SK-N-SH (cell line): ENCODE measurements around the gene ARMCX1.

Experiments
- EP300 ChIP-seq, 2 experiments: IDR thresholded peaks; 2 replicates each; pipeline versions ENCODE4 v1.4.0 to v1.6.1; 2012; ENCODE audit warnings: borderline replicate concordance in 1 of 2, low read depth in 1 of 2, low read length in 1 of 2
- IRF3 ChIP-seq: fragments of 150-350 bp; IDR thresholded peaks from 2 replicates; pipeline ENCODE4 v1.6.1; 2016; ENCODE audit warnings: mild to moderate bottlenecking, low read depth, low read length
- MAX ChIP-seq: IDR thresholded peaks from 2 replicates; pipeline ENCODE4 v1.4.0; 2012; ENCODE audit warnings: low read depth
- POLR2AphosphoS5 ChIP-seq: IDR thresholded peaks from 2 replicates; pipeline ENCODE4 v1.6.1; 2012; ENCODE audit warnings: low read depth, low read length
- SIN3A ChIP-seq: IDR thresholded peaks from 2 replicates; pipeline ENCODE4 v1.6.1; 2012; ENCODE audit warnings: low read depth, mild to moderate bottlenecking, low read length, moderate library complexity, borderline replicate concordance
- SMC3 ChIP-seq: IDR thresholded peaks from 2 replicates; pipeline ENCODE4 v1.6.1; 2012; ENCODE audit warnings: low read depth, low read length, improper control_type of control experiment
- TF ChIP-seq, protein P1 (sequence below): fragments of 200-600 bp; sonication (generic); IDR thresholded peaks from 2 replicates; pipeline ENCODE4 v1.6.1; 2017; ENCODE audit warnings: antibody characterized with exemption, mild to moderate bottlenecking, moderate library complexity

- TF ChIP-seq, protein P1, sequence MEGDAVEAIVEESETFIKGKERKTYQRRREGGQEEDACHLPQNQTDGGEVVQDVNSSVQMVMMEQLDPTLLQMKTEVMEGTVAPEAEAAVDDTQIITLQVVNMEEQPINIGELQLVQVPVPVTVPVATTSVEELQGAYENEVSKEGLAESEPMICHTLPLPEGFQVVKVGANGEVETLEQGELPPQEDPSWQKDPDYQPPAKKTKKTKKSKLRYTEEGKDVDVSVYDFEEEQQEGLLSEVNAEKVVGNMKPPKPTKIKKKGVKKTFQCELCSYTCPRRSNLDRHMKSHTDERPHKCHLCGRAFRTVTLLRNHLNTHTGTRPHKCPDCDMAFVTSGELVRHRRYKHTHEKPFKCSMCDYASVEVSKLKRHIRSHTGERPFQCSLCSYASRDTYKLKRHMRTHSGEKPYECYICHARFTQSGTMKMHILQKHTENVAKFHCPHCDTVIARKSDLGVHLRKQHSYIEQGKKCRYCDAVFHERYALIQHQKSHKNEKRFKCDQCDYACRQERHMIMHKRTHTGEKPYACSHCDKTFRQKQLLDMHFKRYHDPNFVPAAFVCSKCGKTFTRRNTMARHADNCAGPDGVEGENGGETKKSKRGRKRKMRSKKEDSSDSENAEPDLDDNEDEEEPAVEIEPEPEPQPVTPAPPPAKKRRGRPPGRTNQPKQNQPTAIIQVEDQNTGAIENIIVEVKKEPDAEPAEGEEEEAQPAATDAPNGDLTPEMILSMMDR, result no peak
- TF ChIP-seq SMC3 (no peak), MAX (no peak), SIN3A (no peak), POLR2AphosphoS5 (no peak), EP300 (IDR thresholded peaks at IDR 0.05; ENCODE audit: borderline replicate concordance in 1 of 2, low read depth in 1 of 2, low read length in 1 of 2) (no peak), IRF3 (no peak)
Measured at GRCh38 chrX:101530944-101531343, 19.4 kb upstream of the ARMCX1 start.
